ENCODE measurements around the gene PTH.

PTH gene

GRCh38 chr11:13495929-13496328, at the start of gene PTH:
PTH (minus strand) TSS chr11:13495997; CDS start chr11:13492855, 3,142 bp downstream.
- DNase-seq: no peak

DNA sequence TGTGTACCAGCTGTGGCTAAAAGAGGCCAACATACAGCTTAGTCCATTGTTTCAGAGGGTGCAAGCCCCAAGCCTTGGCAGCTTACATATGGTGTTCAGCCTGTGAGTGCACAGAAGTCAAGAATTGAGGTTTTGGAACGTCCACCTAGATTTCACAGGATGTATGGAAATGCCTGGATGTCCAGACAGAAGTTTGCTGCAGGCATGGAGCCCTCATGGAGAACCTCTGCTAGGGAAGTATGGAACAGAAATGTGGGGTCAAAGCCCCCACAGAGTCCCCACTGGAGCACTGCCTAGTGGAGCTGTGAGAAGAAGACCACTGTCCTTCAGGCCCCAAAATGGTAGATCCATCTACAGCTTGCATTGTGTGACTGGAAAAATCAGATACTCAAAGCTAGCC, 42.2 kb upstream of the PTH start:
- DNase-seq: no peak

GRCh38 chr11:13535819-13536218, 40.0 kb upstream of the PTH start:
- peak; percentile 16 for DNase-seq

DNA sequence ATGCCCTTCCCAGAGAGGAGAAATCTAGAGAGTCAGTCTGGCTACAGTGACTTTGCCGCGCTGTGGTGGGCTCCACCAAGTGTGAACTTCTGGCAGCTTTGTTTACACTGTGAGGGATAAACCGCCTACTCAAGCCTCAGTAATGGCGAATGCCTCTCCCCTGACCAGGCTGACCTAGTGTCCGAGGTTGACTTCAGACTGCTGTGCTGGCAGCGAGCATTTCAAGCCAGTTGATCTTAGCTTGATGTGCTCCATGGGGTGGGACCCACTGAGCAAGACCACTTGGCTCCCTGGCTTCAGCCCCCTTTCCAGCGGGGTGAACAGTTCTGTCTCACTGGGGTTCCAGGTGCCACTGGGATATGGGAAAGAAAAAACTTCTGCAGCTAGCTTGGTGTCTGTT, 38.6 kb upstream of the PTH start:
- DNase-seq: no peak

DNA sequence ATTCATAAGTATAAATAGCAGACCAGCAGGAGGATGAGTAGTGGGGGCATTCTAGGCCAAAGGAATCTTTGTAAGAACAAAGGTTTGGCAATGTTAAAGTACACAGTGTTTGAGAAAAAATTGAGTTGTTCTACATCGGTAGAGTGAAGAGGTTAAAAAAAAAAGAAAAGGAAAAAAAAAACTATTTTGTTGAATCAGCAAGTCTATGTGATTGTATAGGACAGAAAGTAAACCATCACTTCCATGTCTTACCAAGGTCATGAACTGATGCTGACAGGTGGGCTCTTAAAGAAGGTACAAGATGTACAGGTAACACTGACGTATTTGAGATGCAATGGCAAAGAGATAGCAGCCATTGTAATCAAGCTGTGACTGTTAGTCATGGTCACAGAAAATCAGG, 29.5 kb upstream of the PTH start:
- DNase-seq: no peak

- no peak for DNase-seq
These were observed 7.6 kb upstream of the PTH start for GRCh38 chr11:13503393-13503792.

- DNase-seq: no peak
These were observed 6.7 kb upstream of the PTH start for GRCh38 chr11:13502492-13502891.

- no peak for DNase-seq
These were observed 1.7 kb downstream of the PTH start for GRCh38 chr11:13494051-13494450.

- peak; percentile 40 for DNase-seq
These were observed 8.2 kb downstream of the PTH start for GRCh38 chr11:13487661-13488030.

GRCh38 chr11:13486926-13487660, 8.7 kb downstream of the PTH start:
- peak; percentile 60 for DNase-seq

GRCh38 chr11:13480198-13480597, 15.6 kb downstream of the PTH start:
- no peak for DNase-seq

DNA sequence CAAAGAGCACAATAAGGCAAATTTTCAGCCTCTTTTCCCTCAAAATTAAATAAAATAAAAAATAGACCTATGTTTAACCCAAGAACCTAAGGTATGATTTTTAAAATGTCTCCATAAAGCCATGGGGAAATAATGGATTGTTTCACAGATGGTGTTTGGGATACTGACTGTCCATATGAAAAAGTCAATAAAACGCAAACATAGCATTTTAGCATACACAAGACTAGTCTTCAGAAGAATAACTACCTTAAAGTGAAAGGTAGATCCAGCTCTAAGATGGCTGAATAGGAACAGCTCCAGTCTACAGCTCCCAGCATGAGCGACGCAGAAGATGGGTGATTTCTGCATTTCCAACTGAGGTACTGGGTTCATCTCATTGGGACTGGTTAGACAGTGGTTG, 16.1 kb downstream of the PTH start:
- no peak for DNase-seq

DNA sequence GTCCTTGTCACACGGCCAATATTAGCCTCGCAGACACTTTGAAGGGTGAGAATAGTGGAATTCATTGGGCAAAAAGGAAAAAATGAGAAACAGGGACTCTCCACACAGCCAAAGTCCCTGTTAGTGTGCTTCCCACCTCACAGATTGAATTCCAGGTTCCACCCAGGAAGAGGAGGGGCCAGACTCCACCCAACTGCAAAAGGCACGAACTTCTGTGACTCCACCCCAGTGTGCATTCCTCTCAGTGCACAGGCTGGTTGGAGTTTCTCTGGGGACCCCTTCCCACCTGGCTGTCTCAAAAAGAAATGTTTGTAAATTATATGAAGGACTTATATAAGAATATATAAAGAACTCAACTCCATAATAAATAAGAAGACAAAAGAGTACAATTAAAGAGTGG, 20.7 kb downstream of the PTH start:
- DNase-seq: no peak

- DNase-seq: no peak
These were observed 22.6 kb downstream of the PTH start for GRCh38 chr11:13473013-13473722.

DNA sequence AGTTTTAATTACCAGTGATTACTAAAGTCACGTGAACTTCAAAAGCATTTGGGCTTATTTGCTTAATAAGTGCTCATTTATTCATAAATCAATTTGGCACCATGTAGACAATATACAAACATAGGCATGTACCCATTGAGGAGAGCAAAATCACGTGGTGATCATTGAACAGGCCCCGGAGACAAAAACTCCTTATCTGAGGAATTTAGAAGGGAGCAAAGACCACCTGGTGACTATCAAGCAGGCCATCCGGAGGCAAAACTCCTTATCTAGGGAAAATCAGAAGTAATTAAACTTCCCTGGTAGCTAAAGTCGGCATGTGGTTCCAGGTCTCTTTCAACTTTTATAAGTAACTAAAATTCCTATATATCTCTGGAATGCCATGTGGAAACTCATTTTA, 27.0 kb downstream of the PTH start:
- no peak for DNase-seq

- peak; percentile 34 for DNase-seq
These were observed 29.9 kb downstream of the PTH start for GRCh38 chr11:13465909-13466371.

- no peak for DNase-seq
These were observed 32.0 kb downstream of the PTH start for GRCh38 chr11:13463779-13464290.

- peak; percentile 97 for DNase-seq
These were observed 32.7 kb downstream of the PTH start, which contains the start of gene BTBD10 for GRCh38 chr11:13462901-13463778. BTBD10 (minus strand) TSS chr11:13463222; CDS start chr11:13445124, 18,098 bp downstream.

GRCh38 chr11:13462311-13462900, 33.4 kb downstream of the PTH start:
- peak; percentile 70 for DNase-seq

GRCh38 chr11:13461291-13461690, 34.5 kb downstream of the PTH start:
- no peak for DNase-seq

DNA sequence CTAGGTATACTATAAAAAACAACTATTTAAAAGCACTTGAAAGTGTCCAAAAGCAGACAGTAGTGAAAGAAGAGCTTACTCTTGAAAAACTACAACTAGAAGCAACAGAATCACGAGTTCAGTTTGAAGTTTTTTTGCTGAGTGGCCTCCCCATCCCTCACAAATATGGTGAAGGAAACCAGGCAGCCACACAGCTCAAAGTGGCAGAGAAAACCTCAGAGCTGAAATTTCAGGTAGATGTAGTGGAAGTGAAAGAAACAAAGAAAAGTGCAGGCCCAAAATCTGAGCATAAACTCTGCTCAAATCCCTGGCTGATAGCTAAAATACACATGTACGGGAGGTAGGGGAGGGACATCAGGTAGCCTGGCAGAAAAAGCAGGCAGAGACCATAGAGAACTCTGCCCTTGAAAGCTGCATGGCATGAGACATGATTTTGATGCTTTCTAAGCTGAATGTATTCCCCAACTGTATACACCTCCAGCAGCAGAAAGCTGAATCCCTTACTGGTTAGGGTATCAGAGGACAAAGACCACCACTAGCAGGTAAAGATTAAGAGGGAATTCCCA, 44.9 kb downstream of the PTH start:
- no peak for DNase-seq

DNA sequence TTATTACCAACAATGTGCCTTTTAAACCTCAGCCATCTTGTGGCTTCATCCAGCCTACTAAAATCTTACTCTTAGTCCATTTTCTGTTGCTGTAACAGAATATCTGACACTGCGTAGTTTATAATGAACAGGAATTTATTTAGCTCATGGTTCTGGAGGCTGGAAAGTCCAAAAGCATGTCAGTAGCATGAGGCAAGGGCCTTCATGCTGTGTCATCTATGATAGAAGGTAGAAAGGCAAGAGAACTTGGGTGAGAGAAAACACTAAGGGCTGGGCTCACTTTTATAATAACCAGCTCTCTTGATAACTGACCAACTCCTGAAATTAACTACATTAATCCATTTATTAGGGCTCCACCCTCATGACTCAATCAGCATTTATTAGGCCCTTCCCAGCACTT, 46.3 kb downstream of the PTH start:
- no peak for DNase-seq

Measured in hematopoietic multipotent progenitor cell treated with erythropoietin and hydrocortisone succinate and interleukin-3 and kit ligand, for 6 days (in vitro differentiated cells).